SK-N-MC (cell line): ENCODE data around the gene ZNF618.

Source experiments
- EZH2 ChIP-seq: fragments of 200-600 bp; sonication (generic); IDR thresholded peaks from one replicate; pipeline ENCODE4 v1.6.1; 2017; ENCODE audit warnings: antibody characterized with exemption
- POLR2AphosphoS5 ChIP-seq: IDR thresholded peaks from 2 replicates; pipeline ENCODE4 v1.6.1; 2012; ENCODE audit warnings: mild to moderate bottlenecking, low read depth, low read length, borderline replicate concordance

DNA sequence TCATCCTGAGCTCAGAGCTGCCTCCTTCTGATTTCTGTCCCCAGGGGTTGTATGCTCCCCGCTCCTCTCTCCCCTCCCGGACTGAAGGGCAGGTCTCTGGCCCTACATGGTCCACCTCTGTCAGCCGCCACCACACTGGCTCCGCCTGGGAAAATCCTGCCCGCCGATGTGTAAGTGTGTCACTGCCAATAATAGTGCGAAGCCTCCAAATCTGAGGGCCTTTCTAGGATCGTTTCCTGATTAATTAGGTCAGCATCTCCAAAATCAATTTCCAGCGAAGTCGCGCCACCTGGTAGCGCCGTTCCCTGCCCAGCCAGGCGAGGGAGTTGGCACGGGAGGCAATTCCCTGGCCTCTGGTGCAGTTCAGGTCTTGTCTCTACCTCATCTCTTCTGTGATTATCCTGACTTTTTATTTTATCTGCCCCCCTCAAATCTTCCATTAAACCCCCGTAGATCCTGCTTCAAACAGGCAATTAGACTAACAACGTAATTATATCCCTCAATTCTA lies 73.5 kb downstream of the ZNF618 start:
- TF ChIP-seq POLR2AphosphoS5: no peak
- TF ChIP-seq EZH2: no peak
